GM18858 (cell line): ENCODE results near the gene SMTN.

Experiments used
- ATAC-seq: cut with Tn5 transposase; IDR thresholded peaks from one replicate; pipeline ENCODE4 v1.9.1; 2021; ENCODE audit not compliant: unreplicated experiment

Gene SMTN

DNA sequence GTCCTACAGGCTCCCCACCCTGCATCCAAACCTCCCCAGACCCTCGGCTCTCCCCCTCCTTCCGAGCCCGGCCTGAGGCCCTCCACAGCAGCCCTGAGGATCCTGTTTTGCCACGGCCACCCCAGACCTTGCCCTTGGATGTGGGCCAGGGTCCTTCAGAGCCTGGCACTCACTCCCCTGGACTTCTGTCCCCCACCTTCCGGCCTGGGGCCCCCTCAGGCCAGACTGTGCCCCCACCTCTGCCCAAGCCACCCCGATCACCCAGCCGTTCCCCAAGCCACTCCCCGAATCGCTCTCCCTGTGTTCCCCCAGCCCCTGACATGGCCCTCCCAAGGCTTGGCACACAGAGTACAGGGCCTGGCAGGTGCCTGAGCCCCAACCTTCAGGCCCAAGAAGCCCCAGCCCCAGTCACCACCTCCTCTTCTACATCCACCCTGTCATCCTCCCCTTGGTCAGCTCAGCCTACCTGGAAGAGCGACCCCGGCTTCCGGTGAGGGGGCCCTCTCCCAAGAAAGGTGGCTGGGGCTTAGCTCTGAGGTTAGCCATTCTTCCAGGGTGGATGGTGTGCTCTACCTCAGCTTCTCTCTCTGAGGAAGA is 44.5 kb downstream of the SMTN start:
- ATAC-seq: no peak

GRCh38 chr22:31126128-31126868 is 45.2 kb downstream of the SMTN start:
- ATAC-seq: no peak

- no peak for ATAC-seq
Measured at GRCh38 chr22:31126869-31127175, 45.7 kb downstream of the SMTN start.

- no peak for ATAC-seq
Measured at GRCh38 chr22:31127181-31127772, 46.2 kb downstream of the SMTN start.

DNA sequence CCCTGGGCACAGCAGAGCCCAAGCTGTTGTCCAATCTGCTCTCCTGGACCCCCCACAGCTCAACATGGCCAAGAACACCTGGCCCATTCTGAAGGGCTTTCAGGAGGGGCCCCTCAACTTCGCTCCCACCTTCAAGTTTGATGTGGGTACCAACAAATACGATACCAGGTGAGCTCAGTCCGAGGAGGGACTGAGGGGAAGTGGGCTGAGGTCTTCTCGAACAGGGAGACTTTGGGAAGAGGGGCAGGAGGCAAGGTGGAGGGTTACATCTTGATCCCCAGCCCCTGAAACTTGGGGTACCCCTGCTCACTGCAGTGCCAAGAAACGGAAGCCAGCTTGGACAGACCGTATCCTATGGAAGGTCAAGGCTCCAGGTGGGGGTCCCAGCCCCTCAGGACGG is 47.0 kb downstream of the SMTN start:
- no peak for ATAC-seq

- no peak for ATAC-seq
Measured at GRCh38 chr22:31130873-31131272, 49.8 kb downstream of the SMTN start.

DNA sequence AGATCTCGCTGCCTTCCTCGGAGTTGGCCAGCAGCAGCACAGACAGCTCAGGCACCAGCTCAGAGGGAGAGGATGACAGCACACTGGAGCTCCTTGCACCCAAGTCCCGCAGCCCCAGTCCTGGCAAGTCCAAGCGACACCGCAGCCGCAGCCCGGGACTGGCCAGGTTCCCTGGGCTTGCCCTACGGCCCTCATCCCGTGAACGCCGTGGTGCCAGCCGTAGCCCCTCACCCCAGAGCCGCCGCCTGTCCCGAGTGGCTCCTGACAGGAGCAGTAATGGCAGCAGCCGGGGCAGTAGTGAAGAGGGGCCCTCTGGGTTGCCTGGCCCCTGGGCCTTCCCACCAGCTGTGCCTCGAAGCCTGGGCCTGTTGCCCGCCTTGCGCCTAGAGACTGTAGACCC is 52.8 kb downstream of the SMTN start:
- ATAC-seq: no peak

DNA sequence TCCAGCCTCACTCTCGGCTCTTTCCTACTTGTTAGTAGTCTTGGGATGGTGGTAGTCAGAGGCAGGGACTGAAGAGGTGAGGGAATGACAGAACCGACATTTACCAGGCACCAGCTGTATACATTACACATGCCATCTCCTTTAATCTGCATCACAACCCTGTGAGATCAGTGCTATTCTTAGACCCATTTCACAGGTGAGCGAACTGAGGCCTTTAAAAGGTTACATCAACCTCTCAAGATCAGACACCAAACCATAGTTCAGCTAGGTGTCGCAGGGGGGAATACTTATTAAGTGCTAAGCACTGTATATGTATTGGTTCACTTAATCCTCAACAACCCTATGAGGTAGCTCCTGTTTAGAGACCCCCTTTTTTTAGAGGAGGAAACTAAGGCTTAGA is 53.6 kb downstream of the SMTN start:
- ATAC-seq: no peak

- no peak for ATAC-seq
Measured at GRCh38 chr22:31135706-31136105, 54.6 kb downstream of the SMTN start.

- no peak for ATAC-seq
Measured at GRCh38 chr22:31136155-31136554, 55.0 kb downstream of the SMTN start.

DNA sequence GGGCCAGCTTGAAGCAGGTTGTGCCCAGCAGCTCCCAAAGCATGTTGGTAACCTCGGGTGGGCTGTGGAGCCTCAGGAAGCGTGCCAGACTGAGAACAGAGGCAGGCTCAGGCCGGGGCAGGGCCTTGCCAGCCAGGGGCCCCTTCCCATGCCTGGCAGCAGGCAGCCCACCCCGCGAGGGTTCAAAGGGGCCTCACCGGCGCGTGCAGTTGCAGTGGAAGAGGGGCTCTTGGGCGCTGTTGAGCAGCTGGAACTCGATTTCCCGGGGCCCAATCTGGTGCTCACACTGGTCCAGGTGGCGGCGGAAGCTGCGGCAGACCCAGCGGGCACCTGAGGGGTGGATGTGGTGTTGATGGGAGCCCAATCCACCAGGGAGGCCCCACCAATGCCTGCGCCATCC is 55.6 kb downstream of the SMTN start:
- ATAC-seq: no peak

DNA sequence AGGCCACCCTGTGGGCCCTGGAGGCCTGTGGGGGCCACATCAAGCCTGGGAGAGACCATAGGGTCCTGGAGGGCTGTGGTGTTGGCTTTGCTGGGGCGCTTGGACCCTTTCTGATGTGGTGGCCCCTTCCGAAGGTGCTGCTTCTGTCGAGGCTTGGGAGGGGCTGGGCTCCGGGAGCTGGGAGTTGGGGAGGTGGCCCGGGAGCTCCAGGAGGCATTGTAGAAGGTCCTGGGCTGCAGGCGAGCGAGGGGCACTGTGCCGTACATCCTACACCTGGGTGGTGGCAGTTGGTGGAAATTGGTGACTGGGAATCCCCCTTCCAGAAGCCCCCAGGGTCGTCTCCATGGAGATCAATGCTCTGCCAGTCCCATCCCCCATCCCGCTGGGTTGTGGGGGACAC is 56.6 kb downstream of the SMTN start:
- ATAC-seq: no peak

- no peak for ATAC-seq
Measured at GRCh38 chr22:31138126-31138525, 57.0 kb downstream of the SMTN start.

GRCh38 chr22:31139066-31139465 is 57.9 kb downstream of the SMTN start:
- ATAC-seq: no peak

DNA sequence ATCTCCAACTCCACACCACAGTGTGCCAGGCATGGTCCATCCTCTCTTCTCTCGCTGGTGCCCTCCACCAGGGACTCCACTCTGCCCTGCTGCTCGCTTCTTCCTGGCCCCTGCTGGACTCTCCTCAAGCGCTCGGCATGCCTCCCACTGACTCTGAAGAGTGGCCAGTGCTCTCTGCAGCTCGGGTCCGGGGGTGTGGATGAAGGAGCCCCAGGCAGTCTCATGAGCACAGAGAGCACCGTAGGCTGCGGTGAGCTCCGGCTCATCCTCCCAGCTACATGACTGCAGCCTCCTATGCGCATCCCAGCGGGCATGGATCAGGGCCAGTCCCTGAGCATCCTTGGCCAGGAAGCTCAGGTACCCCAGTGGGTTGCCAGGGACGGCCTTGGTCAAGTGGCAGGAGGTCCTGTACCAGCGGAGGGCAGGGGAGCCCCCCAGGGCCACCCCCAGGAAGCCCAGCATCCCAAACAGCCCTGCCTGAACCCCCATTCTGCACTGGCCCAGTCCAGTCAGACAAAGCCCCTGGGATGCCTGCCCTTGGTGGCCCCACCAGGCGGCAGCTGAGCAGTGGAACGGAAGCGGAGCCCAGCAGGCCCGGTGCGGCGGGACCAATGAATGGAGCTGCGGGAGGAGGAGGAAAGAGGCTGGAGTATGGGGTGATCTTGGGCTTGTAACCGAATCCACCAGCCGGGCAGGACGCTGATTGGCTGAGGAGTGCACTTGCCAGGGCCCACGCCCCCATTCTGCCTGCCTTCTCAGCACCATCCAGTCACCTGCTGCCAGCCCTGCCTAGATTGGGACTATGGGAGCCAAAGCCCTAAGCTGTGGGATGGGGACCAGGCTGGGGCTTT is 59.0 kb downstream of the SMTN start, which contains the start of gene PLA2G3:
TSS of gene PLA2G3 (minus strand) at position 643 of the 851 bp plus-strand sequence. CDS start at position 489, 154 bp downstream.
- ATAC-seq: no peak

DNA sequence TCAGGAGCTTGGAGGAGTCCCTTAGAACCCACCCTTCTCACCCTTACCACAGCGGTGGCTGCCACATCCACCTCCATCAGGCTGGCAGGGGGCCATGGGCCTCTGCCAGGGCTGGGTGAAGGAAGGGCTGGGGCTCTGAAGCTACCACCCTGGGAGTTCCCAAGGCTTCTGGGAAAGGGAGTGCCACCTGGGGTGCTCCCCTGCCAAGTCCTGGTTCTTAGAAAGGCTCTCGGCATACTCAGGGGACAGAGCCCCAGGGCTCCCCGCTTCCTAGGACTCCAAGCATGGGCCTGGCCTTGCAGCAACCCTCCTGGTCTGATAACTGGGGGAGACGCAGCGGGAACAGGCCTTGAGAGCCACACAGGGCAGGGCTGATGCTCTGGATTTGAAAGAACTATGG is 59.6 kb downstream of the SMTN start:
- no peak for ATAC-seq

DNA sequence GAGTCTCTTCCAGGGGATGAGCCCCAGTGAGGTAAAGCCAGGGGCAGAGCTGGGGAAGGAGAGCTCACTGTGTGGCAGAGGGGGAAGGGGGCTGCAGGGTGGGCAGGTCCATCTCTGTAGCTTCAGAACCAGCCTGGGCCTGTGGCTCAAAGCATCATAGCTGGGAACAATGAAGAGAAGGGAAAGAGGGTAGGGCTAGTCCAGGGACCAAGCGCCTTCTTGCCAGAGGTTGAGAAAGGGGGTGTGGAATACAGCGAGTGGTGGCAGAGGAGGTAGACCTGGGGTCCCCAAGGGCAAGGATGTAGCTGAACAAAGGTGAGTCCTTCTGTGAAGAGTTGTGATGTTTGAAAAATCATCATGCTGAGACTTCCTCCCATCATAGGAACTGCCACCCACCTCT is 60.4 kb downstream of the SMTN start:
- no peak for ATAC-seq

DNA sequence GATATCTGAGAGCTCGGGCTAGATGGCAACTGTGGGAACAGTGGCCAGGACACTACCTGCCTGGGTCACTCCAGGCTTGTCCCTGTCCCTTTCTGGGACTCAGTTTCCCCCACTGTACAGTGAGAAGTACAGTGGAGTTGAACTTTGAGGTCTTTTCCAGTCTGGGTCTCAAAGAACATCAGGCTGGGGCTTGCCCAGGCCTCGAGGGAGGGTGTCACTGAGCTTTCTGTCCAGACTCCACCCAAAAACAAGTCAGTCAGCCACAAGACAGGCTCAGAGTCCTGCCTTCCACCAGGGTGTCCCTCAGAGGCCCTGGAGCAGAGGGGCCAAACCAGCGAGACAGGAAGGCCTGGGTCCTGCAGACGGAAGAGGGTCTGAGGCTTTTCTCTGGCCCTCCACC is 61.2 kb downstream of the SMTN start:
- no peak for ATAC-seq

GRCh38 chr22:31143038-31143437 is 61.9 kb downstream of the SMTN start:
- ATAC-seq: no peak

DNA sequence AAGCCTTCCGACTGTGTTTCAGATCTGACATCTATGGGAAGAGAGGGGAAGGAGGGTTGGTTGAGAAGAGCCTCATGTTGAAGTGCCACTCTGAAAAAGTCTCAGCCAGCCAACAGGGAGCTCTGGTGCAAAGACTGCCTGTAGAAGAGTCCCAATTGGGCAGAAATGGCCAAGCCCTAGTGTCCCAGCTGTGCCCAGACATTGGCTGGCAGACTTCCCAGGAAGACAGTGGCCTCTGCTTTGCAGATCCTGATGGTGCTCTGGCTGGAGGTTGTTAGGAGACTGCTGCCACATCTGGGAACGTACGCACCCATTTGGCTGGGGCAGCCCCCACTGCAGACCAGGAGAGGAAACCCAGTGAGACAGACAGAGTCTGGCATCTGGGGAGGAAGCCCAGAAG is 62.4 kb downstream of the SMTN start:
- no peak for ATAC-seq

DNA sequence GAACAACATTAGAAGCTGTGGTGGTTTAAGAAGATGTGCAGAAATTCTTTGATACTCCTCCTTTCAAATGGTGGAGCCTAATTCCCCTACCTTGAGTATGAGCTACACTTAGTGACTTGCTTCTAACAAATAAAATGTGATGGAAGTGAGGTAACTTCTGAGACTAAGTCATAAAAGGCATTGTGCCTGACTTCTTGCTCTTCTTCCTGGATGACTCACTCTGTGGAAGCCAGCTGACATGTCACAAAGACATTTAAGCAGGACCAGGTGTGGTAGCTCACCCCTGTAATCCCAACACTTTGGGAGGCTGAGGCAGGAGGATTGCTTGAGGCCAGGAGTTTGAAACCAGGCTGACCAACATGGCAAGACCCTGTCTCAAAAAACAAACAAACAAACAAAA is 63.1 kb downstream of the SMTN start:
- ATAC-seq: no peak

- ATAC-seq: no peak
Measured at GRCh38 chr22:31148488-31148887, 67.4 kb downstream of the SMTN start.
